HG03064 (cell line): Measurements from ENCODE around the gene TNIK.

Experiments used
- ATAC-seq: cut with Tn5 transposase; IDR thresholded peaks from one replicate; pipeline ENCODE4 v1.9.1; 2021; ENCODE audit warnings: low read depth; ENCODE audit not compliant: unreplicated experiment

TNIK gene

DNA sequence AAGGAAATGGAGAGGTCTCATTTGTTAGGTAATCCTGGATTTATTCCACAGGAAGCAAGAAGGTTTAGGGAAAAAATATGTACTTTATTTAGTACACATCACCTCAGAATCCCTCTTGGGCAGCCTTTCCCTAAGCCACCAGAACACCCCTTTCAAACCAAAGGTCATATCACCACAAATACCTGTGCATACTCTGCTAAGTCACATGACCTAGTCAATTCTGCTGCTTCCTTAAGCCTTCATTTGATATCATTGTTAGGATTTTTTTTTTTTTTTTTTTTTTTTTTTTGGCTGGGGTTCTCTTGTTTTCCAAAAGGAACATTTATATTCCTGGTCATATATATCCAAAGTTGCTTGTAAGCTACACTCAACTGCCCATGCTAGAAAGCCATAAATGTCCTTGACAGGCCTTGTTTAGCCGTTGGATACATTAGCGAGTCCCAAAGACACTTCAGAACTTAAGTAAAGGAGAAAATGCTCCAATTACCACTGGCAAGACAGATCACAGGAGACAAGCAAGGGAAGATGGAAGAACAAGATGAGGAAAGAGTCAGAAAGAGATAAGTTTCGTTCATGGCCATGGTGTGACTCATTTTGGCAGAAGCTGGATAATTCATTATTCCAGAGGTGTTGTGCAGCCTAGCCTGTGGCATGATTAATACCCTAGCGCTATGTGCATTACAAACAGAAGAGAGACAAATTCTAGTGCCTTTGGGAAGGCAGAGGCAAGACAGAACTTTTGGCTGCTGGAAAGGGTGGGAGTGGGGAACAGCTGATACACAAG is 278.1 kb downstream of the TNIK start:
- no peak for ATAC-seq

DNA sequence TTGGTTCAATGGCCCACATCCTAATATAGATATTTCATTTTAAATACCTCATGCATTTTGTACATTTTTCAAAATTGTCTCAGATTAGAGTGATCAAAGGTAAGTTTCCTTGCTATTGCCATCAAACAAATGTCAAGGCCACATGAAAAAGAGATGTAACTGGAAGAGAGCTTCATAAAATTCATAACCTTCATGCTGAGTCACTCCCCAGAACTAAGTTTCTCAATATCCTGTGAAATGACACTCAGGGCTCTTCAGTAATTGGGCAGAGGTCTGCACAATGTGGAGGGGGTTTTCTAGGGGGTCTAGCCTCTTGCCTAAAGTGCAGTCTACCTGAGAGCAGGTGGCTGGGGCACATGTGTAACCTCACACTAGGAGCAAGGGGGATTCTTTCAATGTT is 281.5 kb downstream of the TNIK start:
- ATAC-seq = no peak

DNA sequence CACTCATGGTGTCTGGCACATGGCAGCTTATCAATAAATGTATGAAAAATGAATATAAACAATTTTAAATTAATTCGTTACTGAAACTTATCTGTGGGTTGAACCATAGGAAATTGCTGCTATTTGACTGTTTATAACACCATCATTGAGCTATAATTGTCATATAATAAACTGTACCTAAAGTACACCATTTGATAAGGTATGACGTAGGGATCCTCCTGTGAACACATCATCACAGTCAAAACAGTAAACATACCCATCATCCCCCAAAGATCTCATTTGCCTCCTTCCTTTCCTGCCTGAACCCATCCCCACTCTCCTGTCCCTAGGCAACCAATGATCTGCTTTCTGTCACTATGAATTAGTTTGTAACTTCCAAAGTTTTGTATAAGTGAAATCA is 282.7 kb downstream of the TNIK start:
- no peak for ATAC-seq

DNA sequence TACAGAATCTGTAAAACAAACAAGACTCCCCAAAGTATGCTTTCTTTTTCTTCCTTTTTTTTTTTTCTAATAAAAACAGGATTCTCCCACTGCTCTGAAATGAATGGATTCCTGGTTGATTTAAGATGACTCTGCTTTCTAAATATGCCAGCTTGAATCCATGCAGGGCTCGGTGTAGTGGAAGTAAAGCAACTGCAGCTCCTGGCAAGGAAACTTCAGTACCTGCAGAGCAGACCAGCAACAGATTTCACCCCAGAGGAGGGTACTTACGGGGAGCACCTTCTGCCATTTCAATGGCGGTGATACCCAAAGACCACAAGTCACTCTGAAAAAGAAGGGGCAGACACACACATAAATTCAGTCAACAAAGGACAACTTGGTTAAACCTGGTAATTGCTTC is 283.1 kb downstream of the TNIK start:
- ATAC-seq = no peak

DNA sequence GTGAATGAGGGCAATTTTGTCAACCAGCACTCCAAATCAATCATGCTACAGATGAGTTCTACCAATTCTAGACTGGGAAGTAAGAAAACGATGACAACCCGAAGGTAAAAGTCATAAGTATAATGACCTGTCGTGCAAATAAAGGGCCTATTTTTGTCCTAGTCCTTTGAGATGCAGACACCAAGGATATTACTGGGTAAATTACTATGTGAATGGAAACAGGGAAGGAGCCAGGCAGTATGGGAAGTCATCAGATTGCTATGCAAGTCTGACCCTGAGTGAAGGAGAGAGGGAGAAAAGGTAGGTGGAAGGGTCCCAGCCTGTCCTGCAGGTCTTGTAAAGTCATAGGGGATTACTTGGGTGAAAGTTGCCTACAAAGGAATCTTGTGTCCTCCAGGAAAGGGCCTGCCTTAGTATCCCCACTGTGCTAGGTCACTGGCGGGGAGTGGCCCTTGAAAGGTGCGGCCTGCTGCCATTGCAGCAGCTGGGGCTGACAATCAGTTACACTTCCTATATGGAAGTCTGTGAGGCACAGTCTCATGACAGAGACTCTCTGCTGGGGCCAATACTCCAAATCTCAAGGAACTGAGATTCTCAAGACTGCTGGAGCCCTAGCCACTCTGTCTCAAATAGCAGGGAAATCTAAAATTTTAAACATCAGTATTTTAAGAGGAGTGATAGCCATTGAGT is 283.8 kb downstream of the TNIK start:
- ATAC-seq = no peak

DNA sequence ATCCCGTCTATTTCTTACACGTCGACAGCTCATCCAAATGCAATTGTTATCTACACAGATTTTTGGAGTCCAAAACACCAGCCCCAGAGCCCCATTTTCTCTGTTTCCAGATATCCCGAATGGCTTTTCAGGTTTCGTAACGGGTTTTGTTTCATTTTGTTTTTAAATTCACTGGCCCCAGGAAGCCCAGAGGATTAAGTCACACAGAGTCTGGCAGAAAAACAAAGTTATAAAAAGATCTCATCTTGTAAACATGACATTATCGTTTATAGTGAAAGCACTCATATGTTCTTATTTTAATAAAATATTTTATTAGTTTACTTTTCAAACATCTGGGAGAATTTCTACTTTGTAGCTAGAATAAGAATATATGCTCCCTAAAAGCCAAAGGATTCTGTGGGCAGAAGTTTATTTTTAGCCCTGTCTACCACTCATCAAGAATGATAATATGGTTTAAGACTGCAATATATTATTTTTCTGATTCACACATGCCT is 284.4 kb downstream of the TNIK start:
- no peak for ATAC-seq

DNA sequence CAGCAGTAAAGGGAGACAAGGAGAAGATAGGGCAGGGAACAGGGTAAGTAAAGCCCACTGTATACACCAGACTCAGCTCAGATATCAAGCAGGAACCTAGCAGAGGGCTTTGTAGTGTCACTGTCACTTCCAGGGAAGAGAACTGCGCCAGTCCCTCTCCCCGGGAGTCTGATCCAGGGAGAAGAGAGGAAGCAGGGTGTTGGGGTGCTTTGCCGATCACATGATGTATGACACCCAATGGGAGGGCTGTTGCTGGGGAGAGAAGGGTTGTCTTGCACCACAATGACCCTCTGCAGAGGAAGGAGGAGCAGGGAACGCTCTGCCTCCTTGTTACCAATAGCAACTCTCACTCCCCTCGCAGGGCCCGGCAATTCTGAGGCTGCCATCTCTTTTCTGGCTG is 286.5 kb downstream of the TNIK start:
- no peak for ATAC-seq

DNA sequence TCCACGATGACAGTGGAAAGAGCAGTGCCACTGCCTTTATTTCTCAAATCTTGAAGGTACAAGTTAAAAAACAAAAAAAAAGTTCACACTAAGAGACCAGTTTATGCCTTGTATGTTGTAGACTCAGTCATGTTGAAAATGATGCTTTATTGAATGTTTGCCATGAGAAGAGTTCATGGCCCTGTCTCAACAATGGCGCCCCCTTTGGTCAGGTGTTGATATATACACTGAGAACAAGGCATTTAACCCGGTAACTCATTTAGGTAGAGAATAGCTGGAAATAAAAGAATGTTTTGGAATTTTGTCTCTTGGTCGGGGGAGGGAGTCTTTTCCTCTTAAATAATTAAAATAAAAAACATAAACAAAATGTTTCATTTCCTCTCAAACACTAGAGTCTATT is 288.1 kb downstream of the TNIK start:
- ATAC-seq = no peak

DNA sequence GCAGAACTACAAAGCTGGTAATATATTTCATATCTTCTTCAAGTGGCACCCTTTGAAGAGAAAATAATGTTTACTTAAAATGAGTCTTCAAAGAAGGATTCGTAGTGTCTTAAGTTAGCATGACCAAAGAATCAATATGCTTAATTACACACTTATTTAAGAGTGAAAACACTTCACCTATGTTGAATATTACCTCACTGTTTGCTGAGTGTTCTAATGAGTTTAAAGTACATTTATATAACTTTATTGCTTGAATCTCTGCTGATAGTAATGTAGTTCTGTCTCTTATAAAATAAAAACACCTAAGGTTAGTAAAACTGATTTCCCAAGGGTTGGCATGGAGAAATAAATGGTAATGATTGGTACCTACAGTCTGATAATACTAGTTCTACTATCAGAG is 290.3 kb downstream of the TNIK start:
- ATAC-seq = no peak

DNA sequence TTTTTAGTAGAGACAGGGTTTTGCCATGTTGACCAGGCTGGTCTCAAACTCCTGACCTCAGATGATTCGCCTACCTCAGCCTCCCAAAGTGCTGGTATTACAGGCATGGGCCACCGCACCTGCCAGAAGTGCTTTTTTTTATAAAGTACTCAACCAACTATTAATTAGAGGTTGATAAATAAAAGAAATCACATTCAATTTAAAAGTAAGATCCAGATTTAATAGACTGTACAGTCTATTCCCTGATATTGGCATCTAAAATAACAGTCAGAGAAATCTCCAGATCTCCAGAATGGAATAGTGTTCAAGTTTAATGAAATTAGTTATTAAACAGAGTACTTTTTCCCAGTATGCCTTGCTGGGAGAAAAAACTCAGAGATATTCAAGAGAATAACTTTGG is 290.8 kb downstream of the TNIK start:
- no peak for ATAC-seq

DNA sequence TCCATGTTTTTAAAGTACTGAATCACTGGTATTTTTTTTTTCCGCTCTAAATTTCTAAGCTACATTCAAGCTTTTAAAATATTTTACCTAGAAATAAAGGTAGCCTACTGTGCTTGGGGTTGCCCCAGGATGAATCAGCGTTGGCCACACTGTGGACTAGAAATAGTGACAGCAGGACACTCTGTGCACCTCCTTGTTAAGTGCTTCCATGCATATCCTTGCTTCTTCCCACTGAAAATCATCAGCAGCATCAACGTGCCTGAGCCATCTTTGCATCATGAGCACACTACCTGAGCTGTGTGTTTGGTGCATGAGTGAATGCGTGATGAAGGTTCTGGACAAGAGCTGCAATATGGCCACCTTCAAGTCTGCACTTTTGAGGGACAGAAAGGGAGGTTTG is 291.7 kb downstream of the TNIK start:
- ATAC-seq = no peak

DNA sequence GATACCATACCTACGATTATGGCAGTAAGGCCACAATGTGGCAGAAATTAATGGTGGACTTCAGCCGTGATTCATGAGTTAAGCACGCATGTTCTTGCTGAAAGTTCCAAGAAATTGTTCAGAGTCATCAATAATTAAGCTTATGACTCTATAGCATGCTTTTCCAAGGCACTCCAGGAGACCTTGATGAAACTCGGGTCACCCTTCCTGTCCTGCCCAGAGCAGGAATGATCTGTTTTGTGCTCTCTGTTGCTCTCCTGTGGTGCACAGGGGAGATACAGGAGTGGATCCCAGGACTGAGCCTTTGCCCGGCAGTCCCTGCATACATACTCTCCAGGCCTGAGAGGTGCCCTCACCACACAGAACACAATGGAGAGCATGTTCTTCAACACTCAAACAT is 292.1 kb downstream of the TNIK start:
- no peak for ATAC-seq

DNA sequence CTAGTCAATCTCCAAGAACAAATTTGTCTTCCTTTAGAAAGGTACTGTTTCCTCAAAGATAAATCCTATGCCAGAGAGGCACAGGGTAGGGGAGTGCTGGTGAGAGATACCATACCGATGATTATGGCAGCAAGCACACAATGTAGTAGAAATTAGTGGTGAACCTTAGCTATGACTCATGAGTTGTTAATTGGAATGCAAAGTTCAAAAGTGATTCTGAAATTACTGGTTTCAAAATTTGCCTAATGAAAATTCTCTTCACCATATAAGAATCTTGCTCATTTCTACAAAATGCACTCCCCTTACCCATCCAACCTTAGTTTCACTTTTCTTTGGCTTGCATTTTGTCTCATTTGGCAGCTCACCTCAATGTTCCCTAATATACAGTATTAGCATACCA is 294.2 kb downstream of the TNIK start:
- ATAC-seq = no peak

DNA sequence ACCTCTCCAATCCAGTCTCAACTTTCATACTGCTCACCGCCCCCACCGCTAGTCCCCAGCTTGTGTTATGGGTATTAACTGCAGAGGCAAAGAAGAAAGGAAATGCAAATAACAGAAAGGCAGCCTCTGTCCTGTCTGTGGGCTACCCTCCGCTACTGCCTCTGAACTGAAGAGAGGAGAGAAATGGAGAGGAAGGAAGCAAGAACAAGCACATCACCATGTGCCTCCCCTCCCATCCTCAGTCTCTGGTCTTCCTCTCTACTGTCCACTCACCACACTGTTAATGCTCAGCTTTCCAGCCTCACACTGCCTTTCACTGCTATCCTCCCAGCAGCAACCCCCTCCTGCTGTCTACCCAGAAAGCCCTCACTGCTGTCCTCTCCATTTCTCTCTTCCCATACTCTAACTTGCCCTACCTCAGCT is 294.7 kb downstream of the TNIK start:
- ATAC-seq = no peak

DNA sequence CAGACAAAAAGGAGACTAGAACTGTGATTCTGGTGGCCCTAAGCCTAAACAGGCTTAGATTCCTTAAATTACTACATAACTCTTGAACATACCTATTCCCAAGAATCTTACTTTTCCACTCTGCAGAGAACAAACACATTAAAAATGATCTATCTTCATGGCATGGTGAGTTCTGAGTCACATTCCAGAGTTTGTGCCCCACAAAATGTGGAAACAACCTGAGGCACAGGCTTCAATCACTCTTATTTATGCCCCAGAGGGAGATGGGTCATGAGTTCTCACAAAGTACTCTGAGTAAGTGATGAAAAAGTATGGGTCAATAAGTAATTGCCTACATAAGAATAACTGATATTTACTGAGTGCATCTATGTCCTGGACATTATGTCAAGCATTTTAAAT is 296.1 kb downstream of the TNIK start:
- no peak for ATAC-seq

DNA sequence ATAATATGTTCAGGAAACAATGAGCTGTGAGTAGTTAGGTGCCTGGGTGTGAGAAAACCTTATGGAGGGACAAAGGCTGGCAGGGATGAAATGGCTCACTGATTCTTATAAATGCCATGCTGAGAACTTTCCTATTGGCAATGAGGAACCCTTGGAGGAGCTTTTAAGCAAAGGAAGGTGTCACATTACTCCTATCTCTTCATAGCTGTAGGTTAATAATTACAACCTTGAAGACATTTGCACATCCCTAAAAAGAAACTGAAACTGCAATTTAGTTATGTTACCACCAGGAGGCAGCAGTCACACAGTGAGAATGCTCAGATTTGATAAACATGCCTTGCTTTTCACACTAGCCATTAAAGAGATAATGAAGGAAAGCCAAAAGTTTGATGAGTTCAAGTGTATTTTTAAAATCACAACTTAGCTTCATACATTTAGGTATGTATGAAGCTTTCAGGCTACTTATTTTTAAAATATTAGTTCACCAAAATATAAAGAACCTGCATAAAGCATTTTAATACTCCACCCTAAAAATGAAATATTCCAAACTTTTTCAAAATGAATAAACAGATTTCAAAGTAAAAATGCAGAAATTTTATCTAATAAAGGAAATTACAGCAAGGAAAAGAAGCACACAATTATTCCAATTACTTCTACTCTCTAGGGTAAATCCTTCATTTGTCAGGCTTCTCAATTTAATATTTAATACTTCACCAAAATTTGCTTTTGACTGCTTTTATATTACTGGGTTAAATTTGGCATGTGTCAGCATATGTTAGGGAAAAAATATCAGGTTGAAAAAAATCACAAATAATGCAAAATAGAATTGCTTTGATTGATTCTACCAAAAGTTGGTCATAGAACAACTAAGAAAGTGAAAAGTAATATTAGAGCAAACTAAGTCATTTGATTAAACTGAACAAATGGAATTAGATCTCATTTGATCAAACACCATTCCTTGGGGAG is 296.8 kb downstream of the TNIK start:
- no peak for ATAC-seq

DNA sequence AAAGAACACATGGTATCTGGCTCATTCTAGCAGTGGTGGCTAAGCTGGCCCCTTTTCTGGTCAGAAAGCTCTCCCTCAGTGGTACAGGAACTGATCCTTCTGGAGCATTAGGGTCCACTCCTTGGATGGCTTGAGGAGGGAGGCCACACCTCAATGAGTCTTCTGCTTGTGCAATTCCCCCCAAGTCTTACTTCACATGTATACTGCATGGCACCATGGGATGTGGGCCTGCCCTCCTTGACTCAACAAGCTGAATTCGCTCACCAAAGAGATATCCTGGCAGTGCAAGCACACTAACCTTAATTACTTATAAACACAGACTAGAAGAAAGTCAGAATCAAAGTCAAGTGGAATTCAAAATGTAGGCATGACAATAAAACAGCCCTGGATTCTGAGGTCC is 299.9 kb downstream of the TNIK start:
- no peak for ATAC-seq

DNA sequence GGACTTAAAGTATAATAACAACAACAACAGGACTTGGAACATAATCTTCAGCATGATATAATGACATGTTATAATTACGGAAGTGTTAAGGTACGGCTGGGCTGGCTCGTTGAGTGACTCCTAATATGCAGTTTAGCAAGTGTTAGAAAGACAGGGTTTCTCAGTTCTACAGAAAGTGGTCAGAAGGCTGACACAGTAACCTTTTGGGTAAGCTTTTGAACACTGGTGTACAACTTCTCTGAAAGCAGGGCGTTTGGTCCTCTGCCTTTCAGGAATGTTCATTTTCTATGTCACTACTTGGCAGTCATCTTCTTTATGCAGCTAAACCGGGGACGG is 300.4 kb downstream of the TNIK start:
- no peak for ATAC-seq

DNA sequence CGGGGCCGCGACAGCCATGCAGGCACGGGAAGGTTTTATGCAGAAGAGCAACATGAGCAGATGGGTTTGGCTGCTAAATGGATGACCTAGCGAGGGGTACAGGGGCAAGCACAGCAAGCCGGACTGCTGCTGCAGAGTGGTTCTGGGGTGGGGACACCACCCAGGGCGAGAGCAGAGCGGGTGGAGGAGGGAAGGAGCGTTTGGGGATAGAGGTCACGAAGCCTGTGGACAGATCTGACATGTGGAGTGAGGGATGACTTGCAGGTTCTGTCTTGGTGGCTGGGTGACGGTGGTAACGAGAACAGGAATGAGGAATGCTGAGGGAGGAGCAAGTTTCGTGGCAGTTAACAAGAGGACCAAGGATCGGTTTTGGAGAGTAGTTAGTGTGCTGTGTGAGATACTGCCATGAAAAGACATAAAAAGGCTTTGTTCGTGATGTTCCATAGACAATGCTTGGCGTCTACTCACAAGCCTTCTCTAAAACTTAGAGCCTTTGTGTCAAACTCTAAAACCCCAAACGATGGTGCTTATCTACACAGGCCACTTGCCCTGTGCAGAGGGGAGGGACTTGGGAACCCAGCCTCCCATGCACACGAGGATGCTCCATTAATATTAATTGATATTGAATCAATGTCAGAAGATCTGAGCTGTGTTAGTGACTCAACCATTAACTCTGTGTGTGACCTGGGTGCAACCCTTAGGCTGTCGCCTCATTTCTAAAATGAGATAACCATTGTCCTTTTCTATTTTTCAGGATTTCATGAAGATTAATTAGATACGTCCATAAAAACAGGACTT is 301.0 kb downstream of the TNIK start:
- no peak for ATAC-seq

DNA sequence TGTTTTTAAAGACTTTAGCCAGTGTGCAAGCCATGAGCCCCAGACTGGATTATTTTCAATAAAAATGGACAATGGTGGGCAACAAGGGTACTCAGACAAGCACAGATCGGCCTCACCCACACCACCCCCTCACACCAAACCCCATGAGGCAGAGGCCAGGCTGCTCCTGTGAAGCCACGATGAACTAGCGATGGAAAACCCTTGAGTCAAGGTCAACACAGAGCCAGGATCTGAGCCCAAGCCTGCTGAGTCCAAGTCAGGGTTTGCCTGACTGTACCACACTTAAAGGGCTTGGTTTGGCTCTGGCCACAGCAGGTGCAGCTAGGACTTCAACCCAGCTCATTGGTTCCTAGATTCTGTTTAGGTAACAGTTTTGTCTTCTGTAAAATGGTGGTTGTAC is 302.2 kb downstream of the TNIK start:
- ATAC-seq = no peak
